HepG2 (cell line): ENCODE results near the gene FUT3. TPM values are rescaled to one million over a fixed set of nuclear protein-coding genes. Genes with fewer than 3 reads are reported as not detected.

Source experiments
- CAMTA2 ChIP-seq: sonication (generic); formaldehyde crosslinking; IDR thresholded peaks from 2 replicates; pipeline ENCODE4 v1.4.0; 2020; ENCODE audit warnings: mild to moderate bottlenecking, missing genetic modification reagents, borderline replicate concordance
- ELF1 ChIP-seq: sonication (generic); formaldehyde crosslinking; IDR thresholded peaks from 2 replicates; pipeline ENCODE4 v1.4.0; 2020; ENCODE audit warnings: missing genetic modification reagents
- ERF ChIP-seq: IDR thresholded peaks from 2 replicates; pipeline ENCODE4 v1.6.1; 2018; ENCODE audit warnings: missing biosample characterization, missing genetic modification reagents
- FLYWCH1 ChIP-seq: sonication (generic); formaldehyde crosslinking; IDR thresholded peaks from 2 replicates; pipeline ENCODE4 v1.8.1; 2023; ENCODE audit warnings: mild to moderate bottlenecking, missing genetic modification reagents
- HNF1B ChIP-seq: sonication (generic); formaldehyde crosslinking; IDR thresholded peaks from 2 replicates; pipeline ENCODE4 v1.5.1; 2020; ENCODE audit warnings: mild to moderate bottlenecking, moderate library complexity, missing genetic modification reagents
- LCORL ChIP-seq, 2 experiments: fragments of 450-650 bp in 1 of 2; sonication (generic) in 1 of 2; formaldehyde crosslinking in 1 of 2; IDR thresholded peaks; 2 replicates each; pipeline versions ENCODE4 v1.5.0 to v1.6.1; 2017 to 2020; ENCODE audit warnings: antibody characterized with exemption in 1 of 2, missing genetic modification reagents in 1 of 2
- MLX ChIP-seq: IDR thresholded peaks from 2 replicates; pipeline ENCODE4 v1.6.1; 2016
- REPIN1 ChIP-seq: sonication (generic); formaldehyde crosslinking; IDR thresholded peaks from 2 replicates; pipeline ENCODE4 v1.8.0; 2022; ENCODE audit warnings: missing genetic modification reagents, low read depth, mild to moderate bottlenecking, borderline replicate concordance
- TAF15 ChIP-seq: fragments of 200-400 bp; formaldehyde crosslinking; IDR thresholded peaks from one replicate; pipeline ENCODE4 v1.6.1; 2018; ENCODE audit warnings: mild to moderate bottlenecking, low read depth, low read length; ENCODE audit not compliant: poor library complexity, severe bottlenecking
- ZEB1 ChIP-seq: IDR thresholded peaks from 2 replicates; pipeline ENCODE4 v1.6.1; 2012; ENCODE audit warnings: mild to moderate bottlenecking, low read depth, inconsistent platforms; ENCODE audit not compliant: insufficient replicate concordance
- ZFP82 ChIP-seq: sonication (generic); formaldehyde crosslinking; IDR thresholded peaks from 2 replicates; pipeline ENCODE4 v1.5.1; 2020; ENCODE audit warnings: mild to moderate bottlenecking, missing genetic modification reagents, borderline replicate concordance
- ZNF24 ChIP-seq: fragments of 450-650 bp; IDR thresholded peaks from 2 replicates; pipeline ENCODE4 v1.6.1; 2017; ENCODE audit warnings: antibody characterized with exemption, mild to moderate bottlenecking
- ZNF260 ChIP-seq: sonication (generic); formaldehyde crosslinking; IDR thresholded peaks from 2 replicates; pipeline ENCODE4 v1.4.0; 2020; ENCODE audit warnings: missing genetic modification reagents, low read depth, mild to moderate bottlenecking, borderline replicate concordance
- ZNF263 ChIP-seq: sonication (generic); formaldehyde crosslinking; IDR thresholded peaks from 2 replicates; pipeline ENCODE4 v1.4.0; 2020; ENCODE audit warnings: missing genetic modification reagents
- ZNF280D ChIP-seq: sonication (generic); formaldehyde crosslinking; IDR thresholded peaks from 2 replicates; pipeline ENCODE4 v1.5.1; 2020; ENCODE audit warnings: mild to moderate bottlenecking, missing genetic modification reagents
- ZNF607 ChIP-seq: sonication (generic); formaldehyde crosslinking; IDR thresholded peaks from 2 replicates; pipeline ENCODE4 v1.5.1; 2020; ENCODE audit warnings: missing genetic modification reagents, mild to moderate bottlenecking, borderline replicate concordance
- ZNF772 ChIP-seq: sonication (generic); formaldehyde crosslinking; IDR thresholded peaks from 2 replicates; pipeline ENCODE4 v1.5.0; 2020; ENCODE audit warnings: mild to moderate bottlenecking, missing genetic modification reagents
- ZNF776 ChIP-seq: sonication (generic); formaldehyde crosslinking; IDR thresholded peaks from 2 replicates; pipeline ENCODE4 v1.4.0; 2020; ENCODE audit warnings: mild to moderate bottlenecking, missing genetic modification reagents
- ZNF788 ChIP-seq: sonication (generic); formaldehyde crosslinking; IDR thresholded peaks from 2 replicates; pipeline ENCODE4 v1.5.0; 2020; ENCODE audit warnings: mild to moderate bottlenecking, missing genetic modification reagents, borderline replicate concordance
- polyA plus RNA-seq, 8 experiments: library from polyadenylated mRNA; depleted of rRNA in 3 of 8; stranded (reverse) in 7 of 8; unstranded in 1 of 8; fragments of >200 nt; fragmentation: Illumina TruSeq in 4 of 8; extraction: Trizol in 4 of 8; gene quantifications; 2 replicates each; pipeline versions ENCODE4 v1.2.1 to v1.2.3, GENCODE V29; 2011 to 2016; ENCODE audit warnings: low read depth in 4 of 8, missing spikeins in 1 of 8, mixed read lengths in 1 of 8; ENCODE audit not compliant: insufficient read depth in 1 of 8
- total RNA-seq, 5 experiments: library from RNA; depleted of rRNA; stranded (reverse); fragments of >200 nt; fragmentation: Illumina TruSeq; extraction: Trizol; gene quantifications; 2 replicates each; pipeline ENCODE4 v1.2.3, GENCODE V29; 2016; ENCODE audit warnings: low read depth in 1 of 5
- TF ChIP-seq, protein P1 (sequence below): IDR thresholded peaks from 2 replicates; pipeline ENCODE4 v1.6.1; 2016; ENCODE audit warnings: low read depth
- TF ChIP-seq, protein P2 (sequence below): sonication (generic); formaldehyde crosslinking; IDR thresholded peaks from 2 replicates; pipeline ENCODE4 v1.8.0; 2023; ENCODE audit warnings: mild to moderate bottlenecking, missing genetic modification reagents

The FUT3 gene
- total and polyA plus RNA-seq, 2 of the 13 experiments (the other 11 are each of a cell fraction or from before 2014, with no cell fraction given): 0.53 to 1.1 TPM

GRCh38 chr19:5805462-5806132, 45.7 kb downstream of the FUT3 start (continued):
- TF ChIP-seq LCORL (IDR thresholded peaks at IDR 0.05): no peak
- peak; percentile 76 for TF ChIP-seq LCORL (CRISPR knock-in tag; IDR thresholded peaks at IDR 0.05)
- TF ChIP-seq ZNF776 (CRISPR knock-in tag): peak; percentile 65; the same call in 1 of the 2 replicates
- peak; percentile 42; the same call in 1 of the 2 replicates for TF ChIP-seq HNF1B (CRISPR knock-in tag)
- no peak for TF ChIP-seq ZFP82 (CRISPR knock-in tag)
- peak; percentile 70; the same call in 1 of the 2 replicates for TF ChIP-seq ZNF788 (CRISPR knock-in tag)
- 0 out of 2 replicates have a peak, but pooled peaks have one; percentile 48 for TF ChIP-seq REPIN1 (CRISPR knock-in tag)
- TF ChIP-seq, protein P1, sequence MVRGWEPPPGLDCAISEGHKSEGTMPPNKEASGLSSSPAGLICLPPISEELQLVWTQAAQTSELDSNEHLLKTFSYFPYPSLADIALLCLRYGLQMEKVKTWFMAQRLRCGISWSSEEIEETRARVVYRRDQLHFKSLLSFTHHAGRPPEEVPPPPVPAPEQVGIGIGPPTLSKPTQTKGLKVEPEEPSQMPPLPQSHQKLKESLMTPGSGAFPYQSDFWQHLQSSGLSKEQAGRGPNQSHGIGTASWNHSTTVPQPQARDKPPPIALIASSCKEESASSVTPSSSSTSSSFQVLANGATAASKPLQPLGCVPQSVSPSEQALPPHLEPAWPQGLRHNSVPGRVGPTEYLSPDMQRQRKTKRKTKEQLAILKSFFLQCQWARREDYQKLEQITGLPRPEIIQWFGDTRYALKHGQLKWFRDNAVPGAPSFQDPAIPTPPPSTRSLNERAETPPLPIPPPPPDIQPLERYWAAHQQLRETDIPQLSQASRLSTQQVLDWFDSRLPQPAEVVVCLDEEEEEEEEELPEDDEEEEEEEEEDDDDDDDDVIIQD (CRISPR knock-in tag): peak; percentile 48; the same call in 1 of the 2 replicates
- TF ChIP-seq TAF15: no peak
- TF ChIP-seq ZNF772 (CRISPR knock-in tag): peak; percentile 68
- TF ChIP-seq CAMTA2 (CRISPR knock-in tag): 0 out of 2 replicates have a peak, but pooled peaks have one; percentile 56
- TF ChIP-seq ZNF280D: peak; percentile 73; the same call in 1 of the 2 replicates
- TF ChIP-seq ZEB1: no peak
- 0 out of 2 replicates have a peak, but pooled peaks have one; percentile 46 for TF ChIP-seq ZNF263 (CRISPR knock-in tag)
- TF ChIP-seq ZNF607: 0 out of 2 replicates have a peak, but pooled peaks have one; percentile 7
- TF ChIP-seq ERF (CRISPR knock-in tag): peak; percentile 55; the same call in 1 of the 2 replicates
- no peak for TF ChIP-seq ELF1 (CRISPR knock-in tag)
- TF ChIP-seq ZNF24: no peak
- no peak for TF ChIP-seq MLX (CRISPR knock-in tag)
- TF ChIP-seq ZNF260 (CRISPR knock-in tag): no peak
- TF ChIP-seq, protein P2, sequence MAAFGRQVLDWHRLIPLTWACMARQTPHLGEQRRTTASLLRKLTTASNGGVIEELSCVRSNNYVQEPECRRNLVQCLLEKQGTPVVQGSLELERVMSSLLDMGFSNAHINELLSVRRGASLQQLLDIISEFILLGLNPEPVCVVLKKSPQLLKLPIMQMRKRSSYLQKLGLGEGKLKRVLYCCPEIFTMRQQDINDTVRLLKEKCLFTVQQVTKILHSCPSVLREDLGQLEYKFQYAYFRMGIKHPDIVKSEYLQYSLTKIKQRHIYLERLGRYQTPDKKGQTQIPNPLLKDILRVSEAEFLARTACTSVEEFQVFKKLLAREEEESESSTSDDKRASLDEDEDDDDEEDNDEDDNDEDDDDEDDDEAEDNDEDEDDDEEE (CRISPR knock-in tag): 0 out of 2 replicates have a peak, but pooled peaks have one; percentile 32
- no peak for TF ChIP-seq FLYWCH1 (CRISPR knock-in tag)
